Measurements from ENCODE around the gene SCARB1.

SCARB1 gene

GRCh38 chr12:124756760-124757159, 106.9 kb downstream of the SCARB1 start:
- Histone ChIP-seq H3K4me2 (ENCODE audit: insufficient read depth, low read length) (no peak overlapping the region), H3K36me3 (ENCODE audit: insufficient read depth, low read length) (no peaks in the 10 kb centered on the region), H3K4me1 (ENCODE audit: insufficient read depth, low read length) (peaks cover 28% of the 10 kb centered on the region), H3K9me3 (ENCODE audit: insufficient read depth, low read length, severe bottlenecking) (no peaks in the 10 kb centered on the region), H2AFZ (ENCODE audit: low read depth, low read length) (no peak overlapping the region), H4K20me1 (ENCODE audit: insufficient read depth, low read length) (no peaks in the 10 kb centered on the region), H3K4me3 (ENCODE audit: low read depth in 1 of 2, low read length in 2 of 2) (no peak overlapping the region), H3K79me2 (ENCODE audit: insufficient read depth, low read length) (no peaks in the 10 kb centered on the region), H3K27me3 (ENCODE audit: insufficient read depth, low read length, poor library complexity) (no peaks in the 10 kb centered on the region), H3K27ac (ENCODE audit: low read length) (peak overlapping the region; percentile 87), H3K9ac (ENCODE audit: low read depth, low read length) (no peak overlapping the region)
- no peak for DNase-seq
- no peak for TF ChIP-seq CTCF (IDR thresholded peaks at IDR 0.05; ENCODE audit: borderline replicate concordance, extremely low read depth, low read length, poor library complexity, severe bottlenecking)
- TF ChIP-seq EZH2 (IDR thresholded peaks at IDR 0.05; ENCODE audit: borderline replicate concordance, low read depth, low read length, severe bottlenecking), result no peak
- ATAC-seq (ENCODE audit: insufficient read depth, low read depth), result no peak

DNA sequence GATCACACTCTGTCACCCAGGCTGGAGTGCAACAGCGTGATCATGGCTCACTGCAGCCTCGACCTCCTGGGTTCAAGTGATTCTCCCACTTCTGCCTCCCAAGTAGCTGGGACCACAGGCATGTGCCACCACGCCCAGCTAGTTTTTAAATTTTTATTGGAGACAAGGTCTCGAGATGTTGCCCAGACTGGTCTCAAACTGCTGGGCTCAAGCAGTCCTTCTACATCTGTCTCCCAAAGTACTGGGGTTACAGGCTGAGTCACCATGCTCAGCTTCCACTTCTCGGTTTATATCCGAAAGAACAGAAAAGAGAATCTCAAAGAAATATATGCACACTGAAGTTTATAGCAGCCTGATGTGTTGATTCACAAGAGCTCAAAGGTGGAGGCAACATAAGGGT, 107.5 kb downstream of the SCARB1 start:
- Histone ChIP-seq H2AFZ (ENCODE audit: low read depth, low read length) (no peak overlapping the region), H3K27ac (ENCODE audit: low read length) (peak overlapping the region; percentile 87), H3K4me3 (ENCODE audit: low read depth in 1 of 2, low read length in 2 of 2) (no peak overlapping the region), H3K36me3 (ENCODE audit: insufficient read depth, low read length) (no peaks in the 10 kb centered on the region), H3K9me3 (ENCODE audit: insufficient read depth, low read length, severe bottlenecking) (no peaks in the 10 kb centered on the region), H3K27me3 (ENCODE audit: insufficient read depth, low read length, poor library complexity) (no peaks in the 10 kb centered on the region), H3K4me1 (ENCODE audit: insufficient read depth, low read length) (peaks cover 28% of the 10 kb centered on the region), H3K79me2 (ENCODE audit: insufficient read depth, low read length) (no peaks in the 10 kb centered on the region), H4K20me1 (ENCODE audit: insufficient read depth, low read length) (no peaks in the 10 kb centered on the region), H3K4me2 (ENCODE audit: insufficient read depth, low read length) (no peak overlapping the region), H3K9ac (ENCODE audit: low read depth, low read length) (peak overlapping the region; percentile 31; the same call in 1 of the 2 replicates)
- TF ChIP-seq CTCF (IDR thresholded peaks at IDR 0.05; ENCODE audit: borderline replicate concordance, extremely low read depth, low read length, poor library complexity, severe bottlenecking) (no peak), EZH2 (IDR thresholded peaks at IDR 0.05; ENCODE audit: borderline replicate concordance, low read depth, low read length, severe bottlenecking) (no peak)
- DNase-seq, result no peak
- ATAC-seq (ENCODE audit: insufficient read depth, low read depth), result no peak

GRCh38 chr12:124755801-124756148, 107.9 kb downstream of the SCARB1 start:
- TF ChIP-seq EZH2 (IDR thresholded peaks at IDR 0.05; ENCODE audit: borderline replicate concordance, low read depth, low read length, severe bottlenecking) (no peak), CTCF (IDR thresholded peaks at IDR 0.05; ENCODE audit: borderline replicate concordance, extremely low read depth, low read length, poor library complexity, severe bottlenecking) (no peak)
- Histone ChIP-seq H3K27me3 (ENCODE audit: insufficient read depth, low read length, poor library complexity) (no peaks in the 10 kb centered on the region), H4K20me1 (ENCODE audit: insufficient read depth, low read length) (no peaks in the 10 kb centered on the region), H2AFZ (ENCODE audit: low read depth, low read length) (no peak overlapping the region), H3K4me2 (ENCODE audit: insufficient read depth, low read length) (peak overlapping the region; percentile 51), H3K36me3 (ENCODE audit: insufficient read depth, low read length) (no peaks in the 10 kb centered on the region), H3K9me3 (ENCODE audit: insufficient read depth, low read length, severe bottlenecking) (no peaks in the 10 kb centered on the region), H3K4me1 (ENCODE audit: insufficient read depth, low read length) (peaks cover 28% of the 10 kb centered on the region), H3K9ac (ENCODE audit: low read depth, low read length) (peak overlapping the region; percentile 31; the same call in 1 of the 2 replicates), H3K27ac (ENCODE audit: low read length) (peak overlapping the region; percentile 87), H3K79me2 (ENCODE audit: insufficient read depth, low read length) (no peaks in the 10 kb centered on the region), H3K4me3 (ENCODE audit: low read depth in 1 of 2, low read length in 2 of 2) (no peak overlapping the region)
- ATAC-seq (ENCODE audit: insufficient read depth, low read depth), result no peak
- DNase-seq, result no peak

Data from DND-41 (cell line).